ENCODE data around the gene HSDL2.

GRCh38 chr9:112377087-112377486 is 2.8 kb upstream of the HSDL2 start:
- no peak for TF ChIP-seq POLR2A (IDR thresholded peaks at IDR 0.05)
- TF ChIP-seq CTCF (IDR thresholded peaks at IDR 0.05), result no peak

All from heart left ventricle (tissue), 13 donors.